Activated CD4-positive, alpha-beta T cell treated with anti-CD3 and anti-CD28 coated beads, Interleukin-2, amount 50 U/mL, for 16 hours (primary cell): Measurements from ENCODE around the gene CHPF.

Experiments
- DNase-seq: peaks from one replicate; pipeline ENCODE4 v3.0.0-alpha.2; 2020

Gene CHPF, protein sequence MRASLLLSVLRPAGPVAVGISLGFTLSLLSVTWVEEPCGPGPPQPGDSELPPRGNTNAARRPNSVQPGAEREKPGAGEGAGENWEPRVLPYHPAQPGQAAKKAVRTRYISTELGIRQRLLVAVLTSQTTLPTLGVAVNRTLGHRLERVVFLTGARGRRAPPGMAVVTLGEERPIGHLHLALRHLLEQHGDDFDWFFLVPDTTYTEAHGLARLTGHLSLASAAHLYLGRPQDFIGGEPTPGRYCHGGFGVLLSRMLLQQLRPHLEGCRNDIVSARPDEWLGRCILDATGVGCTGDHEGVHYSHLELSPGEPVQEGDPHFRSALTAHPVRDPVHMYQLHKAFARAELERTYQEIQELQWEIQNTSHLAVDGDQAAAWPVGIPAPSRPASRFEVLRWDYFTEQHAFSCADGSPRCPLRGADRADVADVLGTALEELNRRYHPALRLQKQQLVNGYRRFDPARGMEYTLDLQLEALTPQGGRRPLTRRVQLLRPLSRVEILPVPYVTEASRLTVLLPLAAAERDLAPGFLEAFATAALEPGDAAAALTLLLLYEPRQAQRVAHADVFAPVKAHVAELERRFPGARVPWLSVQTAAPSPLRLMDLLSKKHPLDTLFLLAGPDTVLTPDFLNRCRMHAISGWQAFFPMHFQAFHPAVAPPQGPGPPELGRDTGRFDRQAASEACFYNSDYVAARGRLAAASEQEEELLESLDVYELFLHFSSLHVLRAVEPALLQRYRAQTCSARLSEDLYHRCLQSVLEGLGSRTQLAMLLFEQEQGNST

DNA sequence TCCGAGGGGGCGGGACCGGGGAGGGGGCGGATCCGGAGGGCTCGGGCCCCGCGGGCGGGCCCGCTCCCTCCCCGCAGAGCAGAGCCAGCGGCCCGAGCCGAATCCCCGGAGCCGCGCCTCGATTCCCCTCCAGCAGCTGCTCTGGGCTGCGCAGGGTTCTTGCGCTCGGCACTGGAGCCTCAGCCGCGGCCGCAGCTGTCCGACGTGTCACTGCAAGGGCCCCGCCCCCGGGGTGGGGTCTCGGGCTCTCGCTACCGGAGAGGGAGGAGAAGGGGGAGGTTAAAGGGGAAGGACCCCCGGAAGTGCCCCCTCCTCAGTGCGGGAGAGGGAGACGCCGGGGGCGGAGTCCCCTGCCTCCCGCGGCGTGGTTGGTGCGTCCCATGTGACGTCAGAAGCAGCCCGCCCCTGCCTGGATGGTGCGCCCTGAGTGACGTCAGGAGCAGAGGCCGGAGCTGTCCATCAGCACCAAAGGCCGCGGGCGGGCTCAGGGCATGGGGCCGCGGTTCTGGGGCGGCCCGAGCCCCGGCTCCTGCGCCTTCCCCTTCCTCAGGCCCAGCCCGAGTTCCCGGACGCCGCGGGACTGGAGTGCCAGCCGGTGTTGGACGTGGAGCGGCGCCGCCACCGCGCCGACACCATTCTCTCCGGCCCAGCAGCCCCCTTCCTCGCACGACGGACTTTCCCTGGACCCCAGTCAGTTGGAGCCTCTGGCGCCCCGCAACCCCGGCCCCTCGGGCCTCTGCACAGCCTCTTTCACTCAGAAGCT lies at the start of gene CHPF, which contains the start of gene TMEM198:
TSS of gene CHPF (minus strand) at position 214 of the 763 bp plus-strand sequence. CDS start 271 bp downstream, outside the sequence.
TSS of gene TMEM198 (plus strand) at position 433 of the 763 bp plus-strand sequence. CDS start 700 bp downstream, outside the sequence.
- peak; percentile 97 for DNase-seq

DNA sequence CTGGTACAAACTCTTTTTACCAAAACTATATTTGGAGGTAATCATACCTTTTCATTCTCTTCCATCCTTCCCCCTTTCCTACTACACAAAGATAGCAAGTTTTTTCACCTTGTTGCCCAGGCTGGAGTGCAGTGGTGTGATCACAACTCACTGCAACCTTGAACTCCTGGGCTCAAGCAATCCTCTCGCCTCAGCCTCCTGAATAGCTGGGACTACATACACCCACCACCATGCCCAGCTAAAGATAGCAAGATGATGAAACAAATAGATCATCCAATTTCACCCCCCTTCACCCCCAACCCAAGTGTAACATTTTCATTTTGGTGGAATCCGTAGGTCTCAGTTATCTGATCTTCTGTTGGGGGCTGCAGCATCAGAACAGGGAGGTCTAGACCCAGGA lies 49.5 kb upstream of the CHPF start:
- DNase-seq, result no peak

DNA sequence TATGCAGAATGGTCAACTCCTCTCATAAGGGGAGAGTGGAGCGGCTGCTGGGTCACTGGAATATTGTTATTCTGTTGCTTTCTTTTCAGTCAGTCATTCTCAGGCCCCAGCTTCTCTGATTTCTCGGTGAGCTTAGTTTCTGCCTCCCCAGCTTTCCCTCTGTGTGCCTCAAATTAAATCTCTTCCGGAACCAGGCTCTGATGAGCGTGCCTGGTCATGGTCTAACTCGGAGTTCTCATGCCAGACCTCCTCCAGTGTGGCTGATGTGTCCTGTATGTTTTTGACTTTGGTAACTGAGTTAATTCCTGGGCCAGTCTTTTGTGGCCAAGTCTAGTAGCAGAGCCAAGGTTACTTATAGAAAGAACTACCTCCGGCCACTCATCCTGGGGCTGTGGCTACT lies 49.1 kb upstream of the CHPF start:
- no peak for DNase-seq

DNA sequence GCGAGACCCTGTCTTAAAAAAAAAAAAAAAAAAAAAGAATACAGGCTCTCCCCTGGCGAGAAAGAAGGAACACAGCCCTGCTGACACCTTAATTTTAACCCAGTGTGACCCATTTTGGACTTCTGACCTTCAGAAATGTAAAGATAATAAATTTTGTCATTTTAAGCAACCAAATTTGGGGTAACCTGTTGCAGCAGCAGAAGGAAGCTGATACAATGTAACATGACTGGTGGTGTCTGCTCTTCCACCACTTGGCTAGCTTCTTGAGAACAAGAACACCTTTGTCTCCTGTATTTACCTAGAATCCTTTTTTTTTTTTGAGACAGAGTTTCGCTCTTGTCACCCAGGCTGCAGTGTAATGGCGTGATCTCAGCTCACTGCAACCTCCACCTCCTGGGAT lies 47.5 kb upstream of the CHPF start:
- no peak for DNase-seq

DNA sequence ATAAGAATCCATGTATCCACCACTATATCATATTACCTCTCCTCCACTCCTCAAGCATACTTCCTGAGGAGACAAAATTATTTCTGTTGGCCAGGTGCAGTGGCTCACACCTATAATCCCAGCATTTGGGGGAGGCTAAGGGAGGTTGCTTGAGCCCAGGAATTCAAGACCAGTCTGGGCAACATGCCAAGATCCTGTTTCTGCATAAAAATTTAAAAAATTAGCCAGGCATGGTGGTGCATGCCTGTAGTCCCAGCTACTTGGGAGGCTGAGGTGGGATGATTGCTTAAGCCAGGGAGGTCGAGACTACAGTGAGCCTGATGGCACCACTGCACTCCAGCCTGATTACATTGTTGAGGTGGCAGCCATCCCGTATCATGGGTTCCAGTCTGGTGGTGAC lies 37.7 kb upstream of the CHPF start:
- DNase-seq, result no peak

DNA sequence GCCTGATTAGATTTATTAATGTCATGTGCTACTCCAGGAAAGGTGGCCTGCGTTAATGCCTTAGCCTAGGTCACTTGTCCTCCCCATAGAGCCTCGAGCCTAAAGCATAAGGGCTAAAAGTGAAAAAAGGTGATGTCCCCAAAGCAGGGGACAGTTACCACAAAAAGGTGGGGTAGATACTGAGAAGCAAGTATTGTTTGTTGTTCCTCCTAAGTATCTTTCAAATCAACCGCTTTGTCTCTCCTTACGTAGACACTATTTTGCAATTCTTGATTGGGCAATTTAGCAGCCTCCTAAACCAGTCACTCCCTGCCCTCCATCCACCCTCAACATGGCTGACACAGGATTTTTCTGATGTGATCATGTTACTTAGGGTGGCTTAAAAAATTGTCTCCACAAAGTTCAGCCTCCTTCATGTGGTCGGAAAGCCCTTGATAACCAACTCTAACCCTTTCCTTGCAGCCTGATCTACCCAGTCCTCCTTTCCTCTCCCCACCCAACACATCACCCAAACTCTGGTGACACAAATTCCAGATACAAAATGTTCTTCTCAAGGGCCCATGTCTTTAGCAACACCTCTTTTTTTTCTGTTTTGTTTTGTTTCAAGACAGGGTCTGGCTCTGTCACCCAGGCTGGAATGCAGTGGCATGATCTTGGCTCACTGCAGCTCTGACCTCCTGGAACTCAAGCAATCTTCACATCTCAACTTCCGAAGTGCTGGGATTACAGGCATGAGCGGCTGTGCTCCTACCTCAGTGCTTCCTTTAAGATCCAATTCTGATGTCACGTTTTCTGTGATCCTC lies 35.4 kb upstream of the CHPF start:
- DNase-seq, result no peak

DNA sequence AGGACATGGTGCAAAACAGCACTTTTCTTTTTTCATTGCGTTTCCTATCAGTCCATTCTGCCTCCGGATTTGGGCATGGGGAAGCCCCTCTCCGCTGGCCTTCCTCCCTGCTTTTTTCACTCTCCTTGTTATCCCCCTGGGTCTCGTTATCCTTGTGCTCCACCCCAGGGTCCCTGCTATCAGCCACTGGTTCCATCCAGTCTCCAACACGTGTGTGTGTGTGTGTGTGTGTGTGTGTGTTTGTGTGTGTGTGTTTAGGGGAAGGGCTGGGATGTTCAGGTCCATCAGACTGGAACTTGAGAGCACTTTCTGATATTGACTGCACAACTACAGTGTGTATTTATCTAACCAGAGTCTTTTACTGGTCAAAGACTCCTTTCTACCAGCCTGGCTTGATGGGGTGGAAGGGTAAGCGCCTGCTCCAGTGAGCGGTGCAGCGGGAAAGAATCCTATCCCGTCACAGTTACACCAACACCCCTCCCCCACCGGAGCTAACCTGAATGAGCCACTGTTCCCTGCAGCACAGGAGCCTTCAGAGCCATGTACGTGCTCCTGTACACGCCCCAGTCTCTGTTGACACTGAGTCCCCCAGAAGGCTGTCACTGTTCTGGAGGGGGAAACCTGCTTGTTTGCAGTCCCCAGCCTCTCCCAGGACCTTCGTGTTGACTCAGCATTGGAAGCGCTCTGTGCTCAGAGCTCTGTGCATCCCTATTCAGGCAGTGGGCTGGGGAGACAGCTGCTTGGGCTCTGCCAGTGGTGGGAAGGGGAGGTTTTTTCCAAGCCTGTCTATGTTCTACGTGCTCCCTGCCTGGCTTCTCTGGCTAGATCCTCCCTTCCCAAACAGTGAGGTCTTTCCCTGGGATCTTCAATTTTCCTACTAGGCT lies 33.1 kb upstream of the CHPF start:
- no peak for DNase-seq

DNA sequence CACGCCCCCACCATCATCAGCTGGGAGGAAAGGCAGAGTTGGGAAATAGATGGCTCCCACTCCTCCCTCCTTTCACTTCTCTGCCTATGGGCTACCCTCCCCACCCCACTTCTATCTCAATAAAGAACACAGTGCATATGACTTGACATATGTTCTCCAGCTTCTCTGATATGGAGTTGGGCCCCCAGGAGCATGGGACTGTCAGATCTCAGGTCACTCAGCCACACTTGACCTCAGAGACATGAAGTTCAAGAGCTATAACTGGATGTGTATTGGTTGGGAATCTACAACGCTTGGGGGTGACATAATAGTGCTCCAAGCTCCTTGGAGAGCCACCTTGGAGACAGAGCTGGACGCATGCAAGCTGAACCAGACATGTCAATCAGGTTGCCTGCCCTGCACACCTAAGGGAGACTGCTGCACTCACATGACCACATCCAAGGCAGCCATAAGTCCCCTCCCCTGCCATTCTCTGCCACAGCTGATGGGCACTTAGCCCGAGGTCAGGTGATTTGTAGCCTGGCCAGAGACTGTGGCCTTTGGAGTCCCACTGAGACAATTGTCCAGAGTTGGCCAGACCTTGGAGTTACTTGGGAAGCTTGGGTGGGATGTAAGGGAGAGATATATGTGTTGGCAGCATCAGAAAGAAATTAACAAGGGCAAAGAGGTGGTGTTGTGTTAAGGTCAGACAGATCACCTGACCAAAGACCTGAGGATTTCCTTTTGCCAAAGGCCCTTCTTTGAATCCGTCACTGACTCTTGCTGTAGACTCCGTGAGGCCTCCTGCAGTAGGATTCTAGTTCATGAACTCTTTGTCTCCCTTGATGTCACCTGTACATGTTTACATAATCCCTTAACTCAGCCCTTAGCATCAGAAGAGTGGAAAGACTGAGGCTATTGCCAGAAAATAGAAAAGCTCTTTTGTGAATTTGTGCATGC lies 32.2 kb upstream of the CHPF start:
- no peak for DNase-seq

DNA sequence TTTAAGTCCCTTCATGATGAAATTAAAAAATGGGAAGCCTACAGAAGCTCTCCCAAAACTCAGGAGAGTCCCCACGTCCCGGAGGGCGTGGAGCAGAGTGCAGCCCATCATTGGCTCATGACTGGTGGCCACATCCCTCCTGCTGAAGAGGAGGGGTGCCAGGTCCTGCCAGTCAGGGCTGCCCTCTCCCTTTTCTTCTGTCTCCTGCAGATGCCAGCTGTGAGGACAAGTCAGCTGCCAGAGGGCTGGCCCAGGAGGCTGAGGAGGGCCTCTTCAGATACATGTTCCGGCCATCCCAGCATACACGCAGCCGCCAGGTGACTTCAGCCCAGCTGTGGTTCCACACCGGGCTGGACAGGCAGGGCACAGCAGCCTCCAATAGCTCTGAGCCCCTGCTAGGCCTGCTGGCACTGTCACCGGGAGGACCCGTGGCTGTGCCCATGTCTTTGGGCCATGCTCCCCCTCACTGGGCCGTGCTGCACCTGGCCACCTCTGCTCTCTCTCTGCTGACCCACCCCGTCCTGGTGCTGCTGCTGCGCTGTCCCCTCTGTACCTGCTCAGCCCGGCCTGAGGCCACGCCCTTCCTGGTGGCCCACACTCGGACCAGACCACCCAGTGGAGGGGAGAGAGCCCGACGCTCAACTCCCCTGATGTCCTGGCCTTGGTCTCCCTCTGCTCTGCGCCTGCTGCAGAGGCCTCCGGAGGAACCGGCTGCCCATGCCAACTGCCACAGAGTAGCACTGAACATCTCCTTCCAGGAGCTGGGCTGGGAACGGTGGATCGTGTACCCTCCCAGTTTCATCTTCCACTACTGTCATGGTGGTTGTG lies 31.1 kb upstream of the CHPF start:
- DNase-seq, result no peak

DNA sequence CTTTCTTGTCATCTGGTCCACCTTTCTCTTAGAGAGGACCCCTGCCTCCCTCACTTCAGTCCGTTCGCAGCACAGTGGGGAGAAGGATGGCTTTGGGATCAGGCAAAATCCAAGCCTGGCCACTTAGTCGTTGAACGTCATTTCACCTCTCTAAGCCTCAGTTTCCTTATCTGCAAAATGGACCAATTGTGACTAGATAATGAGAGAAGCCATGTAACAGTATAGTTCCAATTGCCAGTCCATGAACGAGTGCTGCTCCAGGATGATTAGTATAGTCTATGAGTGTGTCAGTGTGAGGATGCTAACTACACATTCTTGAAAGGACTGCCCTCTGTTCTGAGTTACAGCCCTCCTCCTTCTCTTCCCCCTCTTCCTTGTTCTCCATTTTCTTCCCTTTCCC lies 29.6 kb upstream of the CHPF start:
- DNase-seq, result no peak

DNA sequence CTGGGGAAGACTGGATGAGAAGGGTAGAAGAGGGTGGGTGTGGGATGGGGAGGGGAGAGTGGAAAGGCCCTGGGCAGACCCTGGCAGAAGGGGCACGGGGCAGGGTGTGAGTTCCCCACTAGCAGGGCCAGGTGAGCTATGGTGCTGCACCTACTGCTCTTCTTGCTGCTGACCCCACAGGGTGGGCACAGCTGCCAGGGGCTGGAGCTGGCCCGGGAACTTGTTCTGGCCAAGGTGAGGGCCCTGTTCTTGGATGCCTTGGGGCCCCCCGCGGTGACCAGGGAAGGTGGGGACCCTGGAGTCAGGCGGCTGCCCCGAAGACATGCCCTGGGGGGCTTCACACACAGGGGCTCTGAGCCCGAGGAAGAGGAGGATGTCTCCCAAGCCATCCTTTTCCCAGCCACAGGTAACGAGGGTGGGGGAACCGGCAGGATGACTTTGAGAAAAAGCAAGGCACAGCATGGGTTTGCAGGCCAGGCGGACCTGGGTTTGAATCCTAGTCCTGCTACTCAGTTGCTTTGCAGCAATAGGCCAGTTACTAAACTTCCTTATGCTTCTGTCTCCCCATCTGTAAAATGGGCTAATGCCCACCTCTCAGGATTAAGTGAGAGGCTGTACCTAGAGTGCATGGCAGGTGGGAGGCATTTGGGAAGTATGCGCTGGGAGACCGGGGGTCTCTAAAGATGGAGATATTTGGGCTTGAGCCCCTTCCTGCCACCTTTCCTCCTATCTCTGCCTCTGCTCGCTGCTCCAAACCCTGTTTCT lies 28.8 kb upstream of the CHPF start, which contains the start of gene INHA:
TSS of gene INHA (plus strand) at position 74 of the 765 bp plus-strand sequence. CDS start at position 139, 65 bp downstream.
- no peak for DNase-seq

DNA sequence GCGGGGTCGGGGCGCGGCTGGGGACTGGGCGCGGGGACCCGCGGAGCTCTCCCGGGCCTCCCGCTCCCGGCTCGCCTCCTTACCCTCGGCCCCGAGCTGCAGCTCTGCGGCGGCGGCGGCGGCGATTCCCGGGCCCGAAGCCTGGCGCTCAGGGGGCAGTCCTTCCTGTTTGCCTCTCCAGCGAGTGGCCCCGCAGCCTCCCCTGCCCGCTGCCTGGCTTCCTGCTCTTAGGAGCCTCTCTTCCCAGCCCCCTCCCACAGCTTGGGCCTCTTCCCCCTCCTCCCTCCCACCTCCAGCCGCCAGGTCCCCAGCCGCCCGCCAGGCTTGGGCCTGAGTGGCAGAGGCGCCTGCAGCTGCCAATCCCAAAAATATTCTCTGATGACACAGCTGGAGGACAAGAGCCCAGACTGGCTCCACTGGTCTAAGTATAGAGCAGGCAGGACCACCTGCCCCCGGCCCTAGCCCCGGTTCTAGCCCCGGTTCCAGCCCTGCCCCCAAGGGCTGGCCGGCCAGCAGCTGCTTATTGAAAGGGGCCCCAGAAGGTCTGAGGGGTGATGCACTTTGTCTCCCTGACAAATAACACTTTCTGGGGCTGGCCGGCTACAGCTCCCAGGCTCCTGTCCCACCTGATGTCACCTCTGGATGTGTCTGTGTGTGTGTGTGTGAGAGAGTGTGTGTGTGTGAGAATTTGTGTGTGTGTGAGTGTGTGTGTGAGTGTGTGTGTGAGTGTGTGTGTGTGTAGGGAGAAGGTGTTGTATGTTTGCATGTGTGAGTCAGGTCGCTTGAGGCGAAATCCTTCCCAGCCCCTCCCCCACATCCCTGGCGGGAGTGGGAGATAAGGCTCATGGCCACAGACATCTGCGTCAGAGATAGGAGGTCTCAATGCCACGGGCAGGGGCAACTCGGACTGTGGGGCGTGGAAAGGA lies 28.0 kb upstream of the CHPF start, which contains the start of gene OBSL1:
TSS of gene OBSL1 (minus strand) at position 229 of the 926 bp plus-strand sequence. CDS start 307 bp downstream, outside the sequence.
- no peak for DNase-seq

DNA sequence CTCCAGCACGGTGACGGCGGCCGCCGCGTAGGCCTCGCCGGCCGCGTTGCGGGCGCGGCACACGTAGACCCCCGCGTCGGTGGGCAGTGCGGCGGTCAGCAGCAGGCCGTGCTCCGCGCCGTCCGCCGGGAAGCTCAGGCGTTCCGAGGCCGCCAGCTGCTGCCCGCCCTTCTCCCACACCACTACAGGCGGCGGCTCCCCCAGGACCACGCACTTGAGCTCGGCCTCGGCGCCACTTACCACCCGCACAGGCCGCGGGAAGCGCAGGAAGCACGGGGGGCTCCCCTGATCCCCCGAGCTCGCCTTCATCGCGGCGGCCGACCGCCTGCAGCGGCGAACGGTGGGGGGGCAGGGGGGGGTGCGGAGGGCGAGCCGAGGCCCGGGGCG lies 27.3 kb upstream of the CHPF start:
- DNase-seq, result no peak

DNA sequence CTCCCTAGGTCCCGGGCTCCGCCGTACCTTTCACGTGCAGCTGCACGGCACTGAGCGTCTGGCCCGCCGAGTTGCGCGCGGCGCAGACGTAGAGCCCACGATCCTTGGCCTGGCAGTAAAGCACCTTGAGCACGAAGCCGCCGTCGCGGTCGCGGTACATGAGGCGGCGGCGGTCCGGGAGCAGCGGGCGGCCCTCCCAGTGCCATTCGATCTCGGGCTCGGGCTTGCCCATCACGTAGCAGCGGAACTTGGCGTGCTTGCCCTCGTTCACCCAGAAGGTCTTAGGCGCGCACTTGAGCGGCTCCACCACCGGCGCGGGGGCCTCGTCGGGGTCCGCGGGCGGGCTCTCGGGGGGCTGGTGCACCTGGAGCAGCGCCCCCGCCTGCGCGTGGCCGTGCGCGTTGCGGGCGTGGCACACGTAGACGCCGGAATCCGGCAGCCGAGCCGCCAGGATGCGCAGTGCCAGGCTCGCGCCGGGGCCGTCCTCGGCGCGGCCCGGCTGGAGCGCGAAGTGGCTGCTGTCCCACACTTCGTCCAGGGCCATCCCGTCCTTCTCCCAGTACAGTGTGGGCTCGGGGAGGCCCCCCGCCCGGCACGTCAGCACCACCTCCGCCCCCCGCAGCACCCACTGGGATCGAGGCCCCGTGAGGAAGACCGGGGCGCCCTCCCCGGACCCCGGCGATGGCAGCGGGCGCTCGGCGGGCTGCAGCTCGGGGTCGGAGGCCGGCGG lies 26.8 kb upstream of the CHPF start:
- no peak for DNase-seq

DNA sequence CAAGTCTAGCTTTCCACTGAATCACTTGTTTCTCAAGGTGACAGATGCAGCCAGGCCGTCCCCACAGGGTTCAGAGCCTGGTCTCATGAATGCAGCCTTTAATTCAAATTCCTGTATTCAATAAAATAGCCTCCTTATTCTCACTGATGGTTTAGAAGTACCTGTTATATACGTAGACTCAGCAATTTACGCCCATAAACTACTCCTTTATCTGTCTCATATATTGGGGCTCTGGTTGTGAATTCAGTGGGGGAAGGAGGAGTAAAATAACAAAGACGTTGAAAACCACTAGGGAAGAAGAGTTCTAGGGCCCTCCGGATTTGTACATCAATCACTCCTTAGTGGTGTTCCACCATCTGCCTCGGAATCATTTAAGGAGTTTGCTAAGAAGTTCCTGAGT lies 26.0 kb upstream of the CHPF start:
- no peak for DNase-seq

DNA sequence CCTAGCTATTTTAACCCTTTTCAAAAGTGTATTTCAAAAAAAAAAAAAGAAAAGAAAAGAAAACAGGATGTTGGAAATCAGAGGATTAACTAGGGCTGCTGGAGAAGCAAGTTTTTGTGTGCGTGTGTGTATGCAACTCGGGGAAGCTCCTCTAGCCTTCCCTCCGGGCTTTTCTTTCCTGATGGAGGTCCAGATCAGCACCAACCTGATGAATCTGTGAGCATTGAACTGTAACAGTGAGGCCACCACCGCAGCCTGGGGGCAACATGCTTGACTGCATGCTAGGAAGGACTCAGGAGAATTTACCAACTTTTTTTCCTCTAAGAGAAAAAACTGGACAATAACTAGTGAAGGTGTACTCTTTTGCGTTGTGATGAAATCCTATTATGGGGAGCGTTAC lies 25.4 kb upstream of the CHPF start:
- no peak for DNase-seq
